HEK293 (cell line): ENCODE results near the gene GPHB5.

ENCODE experiments used
- CTCF ChIA-PET: fragments of 350-600 bp; formaldehyde crosslinking; extraction: SDS; loops from one replicate; lab custom pipeline; 2021; ENCODE audit warnings: antibody characterized with exemption; lab: Yijun Ruan, JAX
- POLR2A ChIA-PET: fragments of 300-600 bp; formaldehyde crosslinking; extraction: SDS; loops from one replicate; lab custom pipeline; 2020; ENCODE audit warnings: antibody characterized with exemption, inconsistent platforms; lab: Yijun Ruan, JAX
- H3K27ac ChIP-seq: fragments of 200-500 bp; sonication (Bioruptor generic); 2 replicates; pipeline ENCODE4 v1.5.1; 2014; ENCODE audit warnings: low read depth, low read length, control low read depth, inconsistent platforms; ENCODE audit errors: extremely low read depth
- H3K36me3 ChIP-seq, 2 experiments: fragments of 200-500 bp in 1 of 2; sonication (Bioruptor generic) in 1 of 2; 1 replicate in 1 of 2; 2 replicates in 1 of 2; pipeline ENCODE4 v1.5.1; 2014 to 2017; ENCODE audit warnings: inconsistent platforms in 2 of 2, low read length in 2 of 2; ENCODE audit not compliant: control insufficient read depth in 2 of 2, insufficient read depth in 1 of 2
- H3K4me1 ChIP-seq: fragments of 200-500 bp; sonication (Bioruptor generic); 2 replicates; pipeline ENCODE4 v1.5.1; 2014; ENCODE audit warnings: mild to moderate bottlenecking, low read length, inconsistent platforms; ENCODE audit not compliant: control insufficient read depth, insufficient read depth
- H3K4me3 ChIP-seq: 2 replicates; pipeline ENCODE4 v1.5.1; 2011; ENCODE audit warnings: low read depth, mild to moderate bottlenecking, control low read depth, low read length, moderate library complexity
- H3K9me3 ChIP-seq: fragments of 200-500 bp; sonication (Bioruptor generic); 2 replicates; pipeline ENCODE4 v1.5.1; 2014; ENCODE audit warnings: low read depth, low read length, inconsistent platforms; ENCODE audit not compliant: control insufficient read depth, insufficient read depth
- CTCF ChIP-seq: fragments of 450-650 bp; formaldehyde crosslinking; IDR thresholded peaks from 2 replicates; pipeline ENCODE4 v1.5.1; 2016; ENCODE audit warnings: missing biosample characterization, missing genetic modification characterization
- GFI1B ChIP-seq: fragments of 450-650 bp; formaldehyde crosslinking; IDR thresholded peaks from 2 replicates; pipeline ENCODE4 v1.5.1; 2016; ENCODE audit warnings: missing biosample characterization, missing genetic modification characterization
- OVOL3 ChIP-seq: fragments of 450-650 bp; formaldehyde crosslinking; IDR thresholded peaks from 2 replicates; pipeline ENCODE4 v1.5.1; 2016; ENCODE audit warnings: missing biosample characterization, missing genetic modification characterization
- TRIM28 ChIP-seq: IDR thresholded peaks from 2 replicates; pipeline ENCODE4 v1.6.1; 2011; ENCODE audit warnings: low read length, control low read depth, borderline replicate concordance
- ZBTB20 ChIP-seq: fragments of 450-650 bp; formaldehyde crosslinking; IDR thresholded peaks from 2 replicates; pipeline ENCODE4 v1.5.1; 2016; ENCODE audit warnings: missing biosample characterization, missing genetic modification characterization
- ZNF544 ChIP-seq: fragments of 450-650 bp; formaldehyde crosslinking; IDR thresholded peaks from 2 replicates; pipeline ENCODE4 v1.5.0; 2017; ENCODE audit warnings: missing biosample characterization, missing genetic modification characterization
- ZNF549 ChIP-seq: fragments of 450-650 bp; IDR thresholded peaks from 2 replicates; pipeline ENCODE4 v1.5.1; 2018; ENCODE audit warnings: missing biosample characterization, missing genetic modification characterization, mild to moderate bottlenecking, inconsistent platforms, moderate library complexity
- ZNF585B ChIP-seq: fragments of 450-650 bp; formaldehyde crosslinking; IDR thresholded peaks from 2 replicates; pipeline ENCODE4 v1.5.1; 2016; ENCODE audit warnings: missing biosample characterization, missing genetic modification characterization
- ZNF621 ChIP-seq: fragments of 450-650 bp; formaldehyde crosslinking; IDR thresholded peaks from 2 replicates; pipeline ENCODE4 v1.5.1; 2017; ENCODE audit warnings: missing biosample characterization, missing genetic modification characterization
- ZNF624 ChIP-seq: fragments of 450-650 bp; formaldehyde crosslinking; IDR thresholded peaks from 2 replicates; pipeline ENCODE4 v1.5.1; 2017; ENCODE audit warnings: missing biosample characterization, missing genetic modification characterization
- ZNF660 ChIP-seq: fragments of 450-650 bp; IDR thresholded peaks from 2 replicates; pipeline ENCODE4 v1.5.1; 2018; ENCODE audit warnings: missing biosample characterization, mild to moderate bottlenecking, missing genetic modification characterization
- ZNF677 ChIP-seq: fragments of 450-650 bp; IDR thresholded peaks from 2 replicates; pipeline ENCODE4 v1.5.0; 2018; ENCODE audit warnings: missing biosample characterization, mild to moderate bottlenecking, missing genetic modification characterization, moderate library complexity
- ZNF830 ChIP-seq: fragments of 450-650 bp; IDR thresholded peaks from 2 replicates; pipeline ENCODE4 v1.5.0; 2018; ENCODE audit warnings: missing biosample characterization, missing genetic modification characterization, low read depth, mild to moderate bottlenecking, moderate library complexity
- ZSCAN18 ChIP-seq: fragments of 450-650 bp; formaldehyde crosslinking; IDR thresholded peaks from 2 replicates; pipeline ENCODE4 v1.5.1; 2016; ENCODE audit warnings: missing biosample characterization, missing genetic modification characterization
- TF ChIP-seq, protein P1 (sequence below): fragments of 450-650 bp; formaldehyde crosslinking; IDR thresholded peaks from 2 replicates; pipeline ENCODE4 v1.5.1; 2016; ENCODE audit warnings: missing biosample characterization, missing genetic modification characterization, low read depth
- TF ChIP-seq, protein P2 (sequence below): fragments of 450-650 bp; formaldehyde crosslinking; IDR thresholded peaks from 2 replicates; pipeline ENCODE4 v1.5.1; 2017; ENCODE audit warnings: missing biosample characterization, missing genetic modification characterization
- TF ChIP-seq, protein P3 (sequence below): sonication (generic); formaldehyde crosslinking; IDR thresholded peaks from 2 replicates; pipeline ENCODE4 v1.8.1; 2022; ENCODE audit warnings: mild to moderate bottlenecking, moderate library complexity, missing genetic modification reagents
- TF ChIP-seq, protein P4 (sequence below): fragments of 450-650 bp; formaldehyde crosslinking; IDR thresholded peaks from 2 replicates; pipeline ENCODE4 v1.5.1; 2016; ENCODE audit warnings: missing biosample characterization, missing genetic modification characterization, borderline replicate concordance

The GPHB5 gene

DNA sequence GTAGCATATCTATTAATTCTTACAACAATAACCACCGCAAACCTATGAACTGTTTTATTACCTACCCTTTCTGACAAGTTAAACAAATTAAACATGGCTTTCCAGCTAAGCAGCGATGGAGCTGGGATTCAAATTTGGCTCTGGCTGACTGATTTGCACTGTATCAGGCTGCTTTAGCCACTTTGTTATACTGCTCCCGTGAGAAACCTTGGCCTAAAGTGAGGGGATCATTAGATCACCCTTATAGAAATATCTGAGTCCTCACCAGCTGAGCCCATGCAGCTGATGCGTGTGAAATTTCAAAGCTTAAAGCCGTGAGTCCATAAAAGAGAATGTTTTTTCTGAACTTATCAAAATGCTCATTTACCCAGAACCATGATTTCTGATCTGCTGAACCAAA is 8.1 kb upstream of the GPHB5 start (continued):
- TF ChIP-seq ZBTB20 (tag by site-specific recombination) (no peak), ZNF624 (tag by site-specific recombination) (no peak), OVOL3 (no peak)
- TF ChIP-seq, all 188 proteins: peak for 0

DNA sequence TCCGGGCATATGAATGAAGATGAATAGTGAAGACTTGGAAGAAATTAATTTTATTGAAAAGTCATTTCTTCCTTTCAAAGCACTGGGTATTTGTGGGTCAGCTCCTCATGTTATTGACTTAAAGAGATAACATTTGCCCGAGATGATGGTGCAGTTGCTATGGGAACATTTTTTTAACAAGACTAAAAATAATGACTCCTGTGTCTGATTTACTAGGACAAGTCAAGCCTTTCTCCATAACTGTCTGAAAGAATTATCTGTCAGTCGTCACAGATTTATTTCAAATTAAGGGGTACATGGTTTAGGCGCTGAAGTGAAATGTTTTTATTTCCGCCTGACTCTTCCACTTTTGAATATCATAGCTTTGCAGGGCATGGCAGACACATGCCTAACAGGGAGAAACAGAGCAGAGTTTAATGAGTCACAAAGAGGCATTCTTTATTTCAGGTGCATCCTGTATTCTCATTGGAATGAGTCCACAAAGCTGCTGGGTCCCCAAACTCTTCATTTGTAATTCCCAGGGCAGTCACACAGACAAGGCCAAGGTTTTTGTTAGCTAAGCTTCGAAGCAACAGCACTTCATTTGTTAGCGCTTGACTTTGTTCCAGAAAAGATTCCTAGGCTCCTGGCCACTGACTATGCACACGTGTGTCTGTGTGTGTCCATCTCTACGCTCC is 4.3 kb upstream of the GPHB5 start:
- ChIA-PET POLR2A (no interaction called here), CTCF (interaction anchor here (0.6 to 1.1 kb wide), 3 partner anchors 9 to 447 kb away, joined by 3 to 5 read pairs (median 5); no protein-coding TSS in a partner anchor)
- Histone ChIP-seq H3K4me3 (no peak overlapping the region), H3K4me1 (peaks cover 3% of the 10 kb centered on the region; the same call in 1 of the 2 replicates), H3K27ac (no peak overlapping the region), H3K36me3 (no peaks in the 10 kb centered on the region), H3K9me3 (no peaks in the 10 kb centered on the region)
- TF ChIP-seq, protein P1, sequence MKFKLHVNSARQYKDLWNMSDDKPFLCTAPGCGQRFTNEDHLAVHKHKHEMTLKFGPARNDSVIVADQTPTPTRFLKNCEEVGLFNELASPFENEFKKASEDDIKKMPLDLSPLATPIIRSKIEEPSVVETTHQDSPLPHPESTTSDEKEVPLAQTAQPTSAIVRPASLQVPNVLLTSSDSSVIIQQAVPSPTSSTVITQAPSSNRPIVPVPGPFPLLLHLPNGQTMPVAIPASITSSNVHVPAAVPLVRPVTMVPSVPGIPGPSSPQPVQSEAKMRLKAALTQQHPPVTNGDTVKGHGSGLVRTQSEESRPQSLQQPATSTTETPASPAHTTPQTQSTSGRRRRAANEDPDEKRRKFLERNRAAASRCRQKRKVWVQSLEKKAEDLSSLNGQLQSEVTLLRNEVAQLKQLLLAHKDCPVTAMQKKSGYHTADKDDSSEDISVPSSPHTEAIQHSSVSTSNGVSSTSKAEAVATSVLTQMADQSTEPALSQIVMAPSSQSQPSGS (tag by site-specific recombination), result no peak
- TF ChIP-seq ZNF585B (tag by site-specific recombination) (no peak), ZSCAN18 (tag by site-specific recombination) (no peak), ZNF549 (tag by site-specific recombination) (no peak), ZNF830 (no peak), GFI1B (tag by site-specific recombination) (no peak), ZNF660 (tag by site-specific recombination) (no peak), ZNF544 (no peak), ZNF677 (tag by site-specific recombination) (no peak)
- TF ChIP-seq, protein P2, sequence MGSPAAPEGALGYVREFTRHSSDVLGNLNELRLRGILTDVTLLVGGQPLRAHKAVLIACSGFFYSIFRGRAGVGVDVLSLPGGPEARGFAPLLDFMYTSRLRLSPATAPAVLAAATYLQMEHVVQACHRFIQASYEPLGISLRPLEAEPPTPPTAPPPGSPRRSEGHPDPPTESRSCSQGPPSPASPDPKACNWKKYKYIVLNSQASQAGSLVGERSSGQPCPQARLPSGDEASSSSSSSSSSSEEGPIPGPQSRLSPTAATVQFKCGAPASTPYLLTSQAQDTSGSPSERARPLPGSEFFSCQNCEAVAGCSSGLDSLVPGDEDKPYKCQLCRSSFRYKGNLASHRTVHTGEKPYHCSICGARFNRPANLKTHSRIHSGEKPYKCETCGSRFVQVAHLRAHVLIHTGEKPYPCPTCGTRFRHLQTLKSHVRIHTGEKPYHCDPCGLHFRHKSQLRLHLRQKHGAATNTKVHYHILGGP (tag by site-specific recombination), result no peak
- TF ChIP-seq, protein P3, sequence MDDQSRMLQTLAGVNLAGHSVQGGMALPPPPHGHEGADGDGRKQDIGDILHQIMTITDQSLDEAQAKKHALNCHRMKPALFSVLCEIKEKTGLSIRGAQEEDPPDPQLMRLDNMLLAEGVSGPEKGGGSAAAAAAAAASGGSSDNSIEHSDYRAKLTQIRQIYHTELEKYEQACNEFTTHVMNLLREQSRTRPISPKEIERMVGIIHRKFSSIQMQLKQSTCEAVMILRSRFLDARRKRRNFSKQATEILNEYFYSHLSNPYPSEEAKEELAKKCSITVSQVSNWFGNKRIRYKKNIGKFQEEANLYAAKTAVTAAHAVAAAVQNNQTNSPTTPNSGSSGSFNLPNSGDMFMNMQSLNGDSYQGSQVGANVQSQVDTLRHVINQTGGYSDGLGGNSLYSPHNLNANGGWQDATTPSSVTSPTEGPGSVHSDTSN, result no peak
- TF ChIP-seq, protein P4, sequence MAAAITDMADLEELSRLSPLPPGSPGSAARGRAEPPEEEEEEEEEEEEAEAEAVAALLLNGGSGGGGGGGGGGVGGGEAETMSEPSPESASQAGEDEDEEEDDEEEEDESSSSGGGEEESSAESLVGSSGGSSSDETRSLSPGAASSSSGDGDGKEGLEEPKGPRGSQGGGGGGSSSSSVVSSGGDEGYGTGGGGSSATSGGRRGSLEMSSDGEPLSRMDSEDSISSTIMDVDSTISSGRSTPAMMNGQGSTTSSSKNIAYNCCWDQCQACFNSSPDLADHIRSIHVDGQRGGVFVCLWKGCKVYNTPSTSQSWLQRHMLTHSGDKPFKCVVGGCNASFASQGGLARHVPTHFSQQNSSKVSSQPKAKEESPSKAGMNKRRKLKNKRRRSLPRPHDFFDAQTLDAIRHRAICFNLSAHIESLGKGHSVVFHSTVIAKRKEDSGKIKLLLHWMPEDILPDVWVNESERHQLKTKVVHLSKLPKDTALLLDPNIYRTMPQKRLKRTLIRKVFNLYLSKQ (tag by site-specific recombination), result no peak
- TF ChIP-seq, all 188 proteins: peak for 0

DNA sequence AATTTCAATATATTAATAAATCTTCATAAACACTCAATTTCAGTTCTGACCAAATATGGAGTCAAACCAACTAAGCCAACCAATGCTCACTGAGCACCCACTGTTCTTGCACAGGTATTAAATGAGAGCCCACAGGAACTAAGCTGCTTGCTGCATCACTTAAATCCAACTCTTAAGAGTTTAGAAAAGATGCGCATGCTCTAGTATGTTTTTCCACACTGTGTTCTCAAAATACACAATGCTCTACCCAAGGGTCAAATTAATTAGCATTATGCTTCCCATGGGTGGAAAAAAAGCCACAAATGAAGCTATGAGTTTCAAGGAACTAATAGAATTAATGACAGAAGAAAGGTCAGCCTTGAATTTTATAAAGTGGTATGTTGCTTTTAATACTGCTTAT is 3.7 kb upstream of the GPHB5 start:
- H3K4me1 ChIP-seq, result peaks cover 3% of the 10 kb centered on the region; the same call in 1 of the 2 replicates
- ChIA-PET CTCF (interaction anchor here (1.1 kb wide), 1 partner anchor 8 kb away, joined by 5 read pairs; no protein-coding TSS in a partner anchor), POLR2A (no interaction called here)
- H3K4me3 ChIP-seq, result no peak overlapping the region
- no peak overlapping the region for H3K27ac ChIP-seq
- H3K9me3 ChIP-seq, result no peaks in the 10 kb centered on the region
- H3K36me3 ChIP-seq, result no peaks in the 10 kb centered on the region
- TF ChIP-seq CTCF (tag by site-specific recombination) (no peak), ZNF621 (tag by site-specific recombination) (no peak), TRIM28 (no peak)
- TF ChIP-seq, protein P2 (tag by site-specific recombination), result no peak
